Astrocyte of the spinal cord (primary cell): ENCODE results near the gene TNS1.

Experiments used
- DNase-seq: peaks from one replicate; pipeline ENCODE4 v3.0.0; 2011; ENCODE audit warnings: low read depth, low spot score
- H3K4me3 ChIP-seq: 2 replicates; pipeline ENCODE4 v1.5.1; 2011; ENCODE audit warnings: low read depth, mild to moderate bottlenecking, low read length, moderate library complexity
- CTCF ChIP-seq: IDR thresholded peaks from 2 replicates; pipeline ENCODE4 v1.5.1; 2012; ENCODE audit warnings: low read depth, mild to moderate bottlenecking, low read length, inconsistent platforms
- in situ Hi-C: cut with HindIII; loops from 2 replicates; pipeline ENCODE4 v1.10.0; 2017; ENCODE audit warnings: low sequenced_read_pairs

The TNS1 gene

GRCh38 chr2:217824223-217824622 lies 178.6 kb downstream of the TNS1 start:
- no peak for DNase-seq
- no peak overlapping the region for H3K4me3 ChIP-seq
- in situ Hi-C loops = no loop called here
- no peak for TF ChIP-seq CTCF

- no peak overlapping the region for H3K4me3 ChIP-seq
- in situ Hi-C loops = no loop called here
- no peak for TF ChIP-seq CTCF
- DNase-seq = no peak
Measured at GRCh38 chr2:217823626-217824025, 179.2 kb downstream of the TNS1 start.

GRCh38 chr2:217822296-217823252 lies 180.2 kb downstream of the TNS1 start:
- in situ Hi-C loops = no loop called here
- H3K4me3 ChIP-seq = no peak overlapping the region
- peak; percentile 10 for TF ChIP-seq CTCF
- no peak for DNase-seq

- TF ChIP-seq CTCF = no peak
- no peak for DNase-seq
- in situ Hi-C loops = no loop called here
- H3K4me3 ChIP-seq = no peak overlapping the region
Measured at GRCh38 chr2:217821536-217822147, 181.2 kb downstream of the TNS1 start.

GRCh38 chr2:217820904-217821303 lies 181.9 kb downstream of the TNS1 start:
- DNase-seq = no peak
- no peak for TF ChIP-seq CTCF
- H3K4me3 ChIP-seq = no peak overlapping the region
- in situ Hi-C loops = no loop called here

GRCh38 chr2:217820091-217820819 lies 182.5 kb downstream of the TNS1 start:
- DNase-seq = no peak
- in situ Hi-C loops = no loop called here
- no peak overlapping the region for H3K4me3 ChIP-seq
- TF ChIP-seq CTCF = no peak
